Measurements from ENCODE around the gene HOXD9.

The HOXD9 gene

DNA sequence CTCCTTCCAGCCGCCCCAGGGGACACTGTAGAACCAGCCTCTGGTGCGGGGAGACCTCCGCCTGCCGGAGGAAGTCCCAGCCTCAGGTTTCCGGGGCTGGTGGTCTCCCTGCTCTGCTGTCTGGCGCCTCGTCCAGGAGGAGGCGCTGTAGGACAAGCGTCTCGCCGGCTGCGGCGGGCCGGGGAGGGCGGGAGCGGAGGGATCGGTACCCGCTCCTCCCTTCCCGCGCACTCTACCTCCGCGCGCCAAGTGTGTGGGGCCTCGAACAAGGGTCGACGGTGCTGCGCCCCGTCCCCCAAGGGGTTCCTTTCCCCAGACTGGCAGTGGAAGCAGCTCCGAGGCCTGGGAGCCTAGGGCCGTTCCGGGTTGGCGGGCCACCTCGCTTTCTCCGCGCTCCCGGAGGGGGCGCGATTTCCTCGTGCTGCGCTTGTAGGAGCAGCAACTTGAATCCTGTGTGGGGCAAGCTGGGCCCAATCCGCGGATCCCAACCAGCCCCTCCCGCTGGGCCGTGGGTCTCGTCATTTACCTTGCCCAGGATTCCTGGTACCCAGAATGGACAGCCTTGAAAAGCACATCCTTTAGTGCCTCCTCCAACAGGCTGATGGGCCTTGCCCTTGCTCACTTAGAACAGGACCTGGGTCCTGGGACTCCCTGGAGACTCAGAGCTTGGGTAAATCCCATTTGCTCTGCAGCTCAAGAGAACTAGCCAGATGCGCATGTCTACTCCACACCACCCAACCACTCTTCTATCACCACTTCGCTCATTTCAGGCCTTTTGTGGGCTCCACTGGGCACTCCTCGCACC is 18.2 kb downstream of the HOXD9 start:
- peak; percentile 97 for DNase-seq

DNA sequence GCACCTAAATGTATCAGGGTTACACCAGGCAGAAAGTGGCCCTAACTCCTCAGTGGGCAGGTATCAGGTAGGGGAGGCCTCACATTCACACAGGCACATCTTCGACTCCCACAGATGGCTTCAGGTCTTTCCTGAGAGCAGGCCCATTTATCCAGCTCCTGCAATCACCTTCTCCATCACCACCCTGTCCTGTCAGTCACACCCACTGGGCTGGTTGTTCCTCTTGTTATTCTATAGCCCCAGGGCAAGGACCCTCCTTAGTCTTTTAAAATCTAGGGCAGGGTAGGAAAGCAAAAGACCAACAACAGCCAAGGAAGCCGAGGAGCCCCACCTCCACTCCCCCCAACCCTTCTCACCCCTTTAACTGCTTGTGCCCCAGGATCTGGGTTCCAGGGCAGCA is 19.8 kb downstream of the HOXD9 start:
- DNase-seq, result no peak

DNA sequence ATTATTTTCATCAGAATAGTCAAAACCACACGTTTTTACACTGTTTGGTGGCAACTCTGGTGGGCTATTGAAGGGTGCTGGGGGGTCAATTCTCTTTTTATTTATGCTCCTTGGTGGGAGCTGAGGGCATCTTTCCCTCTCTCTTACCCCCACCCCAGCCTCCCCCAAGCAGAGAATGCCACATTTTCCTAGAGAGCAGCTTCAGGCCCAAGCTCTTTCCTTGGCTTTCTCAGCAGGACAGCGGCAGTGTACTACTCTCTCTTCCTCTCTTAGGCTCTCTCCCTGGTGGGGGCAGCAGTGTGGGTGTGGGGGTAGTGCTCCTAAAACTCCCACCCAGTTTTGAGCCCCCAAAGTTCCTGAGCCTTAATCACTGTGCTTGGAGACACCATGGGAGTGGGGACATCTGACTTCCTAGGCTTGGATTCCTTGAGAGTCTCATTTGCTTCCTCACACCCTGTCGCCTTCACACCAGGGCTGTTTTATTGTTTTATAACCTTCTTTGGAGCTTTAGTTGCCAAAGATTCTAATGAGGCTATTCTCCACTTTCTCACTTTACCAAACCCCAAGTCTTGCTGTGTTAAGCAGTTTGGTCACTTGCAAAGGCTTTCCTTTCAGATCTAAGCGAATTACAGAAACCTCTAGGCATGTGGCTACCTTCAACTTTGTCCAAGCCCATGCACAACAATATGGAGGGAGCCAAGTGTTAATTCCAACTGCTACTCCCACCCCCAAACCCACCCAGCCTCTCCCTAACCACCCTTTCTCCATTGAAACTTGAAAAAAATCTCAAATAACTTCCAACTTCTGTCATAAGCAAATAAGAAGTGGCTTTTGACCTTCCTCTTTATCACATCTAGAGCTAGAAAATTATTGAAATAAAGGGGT is 22.8 kb downstream of the HOXD9 start:
- no peak for DNase-seq

DNA sequence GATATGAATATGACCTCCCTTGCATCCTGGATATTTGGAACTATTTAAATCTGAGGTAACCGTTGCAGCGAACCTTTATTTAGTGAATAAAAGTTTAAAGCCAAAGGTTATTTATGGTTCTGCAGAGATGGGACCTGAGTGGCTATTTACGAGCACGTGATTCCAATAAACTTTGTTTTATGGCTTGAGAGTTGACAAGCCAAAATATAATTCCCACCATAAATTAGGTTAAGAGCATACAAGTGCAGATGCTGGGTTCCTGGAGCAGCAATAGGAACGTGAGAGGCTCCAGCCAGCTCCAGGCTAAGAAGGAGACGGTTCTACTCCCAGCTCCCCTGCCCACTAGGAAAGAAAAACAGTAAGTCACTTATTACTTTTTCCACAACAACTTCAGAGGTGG is 23.6 kb downstream of the HOXD9 start:
- DNase-seq, result no peak

DNA sequence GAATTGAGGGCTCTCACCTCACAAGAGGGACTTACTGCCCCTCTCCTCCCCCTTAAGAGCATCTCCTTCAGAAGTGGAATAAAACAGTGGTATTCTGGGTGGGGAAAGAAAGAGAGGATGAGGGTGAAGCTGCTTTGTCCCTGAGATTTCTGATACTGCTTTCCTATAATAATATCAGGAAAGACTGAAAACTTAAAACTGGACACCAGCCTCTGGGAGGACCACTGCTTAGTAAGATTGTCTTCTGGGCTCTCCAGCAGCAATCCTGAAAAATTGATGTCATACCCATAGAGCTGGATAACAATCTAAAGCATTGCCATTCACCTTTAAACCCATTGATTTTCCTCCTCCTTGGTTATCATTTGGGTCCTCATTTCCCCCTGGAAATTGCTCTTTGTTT is 24.1 kb downstream of the HOXD9 start:
- no peak for DNase-seq

DNA sequence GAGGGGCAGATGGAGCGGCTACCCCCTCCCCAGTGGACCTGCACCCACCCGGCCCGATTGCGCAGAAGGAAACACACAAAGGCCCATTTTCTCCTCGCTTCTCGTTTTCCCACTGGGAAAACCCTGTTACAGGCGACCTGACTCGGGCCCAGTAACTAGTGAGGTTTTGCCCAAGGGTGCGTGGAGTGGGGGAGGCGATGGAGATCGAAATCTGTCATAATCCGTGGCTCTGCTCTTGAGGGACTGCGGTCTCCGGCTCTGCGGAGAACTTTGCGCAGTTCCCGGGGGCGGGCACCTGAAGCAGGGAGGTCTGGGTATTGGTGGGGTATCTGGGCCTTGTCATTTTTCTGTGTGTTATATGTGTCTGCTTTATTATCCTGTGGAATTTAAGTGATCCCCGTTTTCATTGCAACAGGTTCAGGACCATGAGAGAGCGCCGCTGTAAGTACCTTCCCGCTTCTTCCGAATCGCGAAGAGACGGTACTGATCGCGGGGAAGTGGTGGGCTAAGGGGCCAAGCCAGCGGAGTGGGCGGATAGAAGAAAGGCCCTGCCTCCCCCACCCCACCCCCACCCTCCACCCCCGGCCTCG is 24.8 kb downstream of the HOXD9 start:
- no peak for DNase-seq

DNA sequence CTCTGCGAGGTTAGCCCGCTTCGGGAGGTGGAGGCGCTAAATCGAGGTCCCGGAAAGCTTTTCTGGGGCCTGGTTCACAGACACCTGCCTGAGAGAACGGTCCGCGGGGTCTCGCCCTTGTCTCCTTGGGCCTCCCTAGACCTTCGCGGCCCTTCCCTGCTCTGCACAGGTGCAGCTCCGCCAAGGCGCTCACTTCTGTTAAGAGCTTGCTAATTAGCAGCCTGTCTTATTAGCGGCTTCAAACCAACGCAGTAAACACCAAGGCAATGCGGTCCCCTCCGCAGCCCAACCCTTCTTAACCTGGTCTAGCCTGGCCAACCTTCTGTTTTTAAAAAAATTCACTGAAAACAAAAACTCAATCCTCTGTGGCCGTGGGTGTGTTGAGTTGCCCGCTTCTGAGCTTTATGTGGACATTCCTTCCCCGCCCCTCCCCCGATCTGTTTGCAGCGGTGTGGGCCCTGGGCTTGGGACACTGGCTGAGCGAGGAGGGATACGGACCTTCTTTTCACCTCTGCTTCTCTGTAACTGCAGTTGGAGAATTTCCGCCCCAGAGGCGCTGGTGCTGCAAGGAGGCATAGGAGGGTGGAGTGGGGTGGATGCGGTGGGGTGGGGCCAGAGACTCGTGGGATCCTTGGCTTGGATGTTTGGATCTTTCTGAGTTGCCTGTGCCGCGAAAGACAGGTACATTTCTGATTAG is 25.4 kb downstream of the HOXD9 start:
- no peak for DNase-seq

DNA sequence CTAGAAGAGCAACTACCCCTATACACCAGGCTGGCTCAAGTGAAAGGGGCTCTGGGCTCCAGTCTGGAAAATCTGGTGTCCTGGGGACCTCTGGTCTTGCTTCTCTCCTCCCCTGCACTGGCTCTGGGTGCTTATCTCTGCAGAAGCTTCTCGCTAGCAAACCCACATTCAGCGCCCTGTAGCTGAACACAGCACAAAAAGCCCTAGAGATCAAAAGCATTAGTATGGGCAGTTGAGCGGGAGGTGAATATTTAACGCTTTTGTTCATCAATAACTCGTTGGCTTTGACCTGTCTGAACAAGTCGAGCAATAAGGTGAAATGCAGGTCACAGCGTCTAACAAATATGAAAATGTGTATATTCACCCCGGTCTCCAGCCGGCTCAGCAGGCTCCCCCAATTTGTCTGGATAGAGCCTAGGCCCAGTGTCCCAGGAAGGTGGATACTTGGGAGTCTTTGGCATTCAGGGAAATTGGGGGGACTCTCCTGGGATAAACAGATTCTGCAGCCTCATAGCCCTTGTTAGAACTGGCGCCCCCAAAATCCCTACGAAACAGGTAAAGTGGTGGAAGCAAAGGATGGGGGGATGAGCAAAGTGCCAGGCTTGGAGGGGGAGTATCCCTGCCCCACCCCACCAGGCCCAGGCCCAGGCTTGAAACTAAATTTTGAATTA is 26.4 kb downstream of the HOXD9 start:
- no peak for DNase-seq

DNA sequence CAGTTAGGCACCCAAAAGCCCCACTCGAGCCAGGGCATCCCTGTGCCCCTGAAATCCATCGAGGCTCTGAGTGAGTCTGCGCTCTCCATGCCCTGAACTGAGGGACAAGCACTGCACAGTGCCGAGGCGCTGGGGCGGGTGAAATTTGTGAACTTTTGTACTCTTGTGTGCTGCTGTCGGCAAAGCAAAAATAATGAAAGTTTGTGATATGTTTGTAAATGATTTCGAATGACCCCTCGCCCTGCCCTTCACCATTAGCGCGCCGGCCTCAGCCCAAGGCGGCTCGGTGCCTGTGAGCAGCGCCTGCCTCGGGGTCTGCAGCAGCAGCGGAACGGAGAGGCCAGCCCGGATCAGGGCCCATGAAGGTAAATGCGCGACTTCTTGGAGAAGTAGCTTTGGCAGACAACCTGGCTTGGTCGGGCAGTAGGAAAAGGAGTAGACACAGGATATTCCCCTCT is 27.0 kb downstream of the HOXD9 start:
- DNase-seq, result no peak

DNA sequence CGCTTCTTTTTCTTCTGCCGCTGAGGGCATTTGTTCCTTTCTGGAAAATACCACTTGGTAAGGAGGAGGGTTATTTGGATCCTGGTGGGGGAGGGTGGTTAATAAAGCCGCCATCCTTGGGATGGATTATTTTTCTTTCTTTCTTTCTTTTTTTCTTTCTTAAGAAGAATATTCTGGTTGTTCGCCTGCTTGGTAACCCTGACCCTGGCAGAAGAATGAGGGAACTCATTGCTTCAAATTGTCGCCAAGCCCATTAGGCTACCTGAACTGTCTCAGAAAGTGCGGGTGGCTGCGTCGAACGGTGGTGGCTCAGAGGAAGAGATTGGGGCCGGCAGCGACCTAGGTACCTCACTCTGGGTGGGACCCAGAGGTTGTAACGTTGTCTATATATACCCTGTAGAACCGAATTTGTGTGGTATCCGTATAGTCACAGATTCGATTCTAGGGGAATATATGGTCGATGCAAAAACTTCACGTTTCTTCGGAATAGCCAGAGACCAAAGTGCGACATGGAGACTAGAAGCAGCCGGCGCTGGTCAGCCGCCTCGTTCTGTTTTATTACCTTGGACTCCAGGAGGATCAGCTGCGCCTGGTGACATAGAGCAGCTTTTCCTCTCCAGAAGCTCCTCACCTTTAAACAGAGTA is 27.5 kb downstream of the HOXD9 start:
- DNase-seq, result no peak

DNA sequence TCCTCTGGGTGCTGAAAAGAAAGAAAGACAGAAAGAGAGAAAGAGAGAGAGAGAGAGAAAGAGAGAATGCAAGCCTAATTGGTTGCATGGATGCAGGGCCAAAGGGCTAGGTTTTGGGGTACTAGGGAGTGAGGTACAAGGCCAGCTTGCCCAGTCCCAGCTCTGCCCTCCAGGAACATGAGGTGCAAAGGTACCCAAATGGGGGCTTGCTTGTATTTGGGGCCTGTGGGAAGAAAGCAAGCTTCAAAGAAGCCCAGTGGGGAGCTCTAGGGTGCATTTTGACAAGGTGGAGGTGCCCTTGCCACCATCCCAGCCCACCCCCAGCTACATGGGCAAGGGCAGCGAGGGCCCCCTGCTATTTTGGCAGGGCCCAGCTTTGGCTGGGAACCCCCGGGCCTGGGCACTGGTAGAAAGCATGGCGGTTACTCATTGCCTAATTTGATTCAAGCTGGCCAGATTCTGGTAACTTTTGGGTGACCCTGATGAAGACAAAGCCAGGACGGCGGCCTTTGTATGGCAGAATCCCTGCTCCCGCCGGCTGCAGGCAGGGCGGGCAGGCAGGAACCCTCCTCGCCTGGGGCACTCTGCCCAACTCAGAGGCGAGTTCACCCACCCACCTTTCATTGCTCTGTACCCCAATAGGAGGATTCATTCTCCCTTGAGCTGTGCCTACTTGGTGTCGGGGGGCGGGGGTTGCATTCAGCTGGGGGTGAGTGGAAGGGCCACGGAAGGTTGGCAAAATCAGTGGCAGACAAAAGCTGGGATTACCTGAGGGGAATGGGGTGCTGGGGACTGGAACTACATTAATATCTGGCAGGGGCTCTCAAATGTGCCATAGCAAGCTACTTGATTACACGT is 28.3 kb downstream of the HOXD9 start:
- no peak for DNase-seq

DNA sequence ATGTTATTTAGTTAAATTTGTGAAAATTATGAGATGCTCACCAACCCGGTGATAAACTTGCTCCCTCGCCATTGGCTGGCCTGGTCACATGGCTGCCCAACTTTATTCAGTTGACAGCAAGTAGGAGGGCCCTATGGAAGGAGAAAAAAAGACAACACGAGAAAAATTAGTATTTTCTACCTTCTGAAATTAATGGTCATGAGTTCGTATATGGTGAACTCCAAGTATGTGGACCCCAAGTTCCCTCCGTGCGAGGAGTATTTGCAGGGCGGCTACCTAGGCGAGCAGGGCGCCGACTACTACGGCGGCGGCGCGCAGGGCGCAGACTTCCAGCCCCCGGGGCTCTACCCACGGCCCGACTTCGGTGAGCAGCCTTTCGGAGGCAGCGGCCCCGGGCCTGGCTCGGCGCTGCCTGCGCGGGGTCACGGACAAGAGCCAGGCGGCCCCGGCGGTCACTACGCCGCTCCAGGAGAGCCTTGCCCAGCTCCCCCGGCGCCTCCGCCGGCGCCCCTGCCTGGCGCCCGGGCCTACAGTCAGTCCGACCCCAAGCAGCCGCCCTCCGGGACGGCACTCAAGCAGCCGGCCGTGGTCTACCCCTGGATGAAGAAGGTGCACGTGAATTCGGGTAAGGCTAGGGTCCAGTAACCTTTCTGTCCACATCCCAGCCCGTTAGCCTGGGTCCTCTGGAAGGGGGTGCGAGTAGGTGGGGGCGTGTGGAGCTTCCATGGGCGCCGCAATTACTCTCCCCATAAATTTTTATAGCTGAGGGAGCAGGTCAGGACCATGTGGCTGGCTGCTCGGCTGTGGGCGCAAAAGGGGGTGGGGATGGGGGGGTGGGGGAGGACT is 29.1 kb downstream of the HOXD9 start, which contains the start of gene HOXD4:
Gene HOXD4, plus strand, starts transcription at position 109 of the 846 bp plus-strand sequence. Its CDS starts 84 bp downstream, at position 193.
- DNase-seq, result no peak

DNA sequence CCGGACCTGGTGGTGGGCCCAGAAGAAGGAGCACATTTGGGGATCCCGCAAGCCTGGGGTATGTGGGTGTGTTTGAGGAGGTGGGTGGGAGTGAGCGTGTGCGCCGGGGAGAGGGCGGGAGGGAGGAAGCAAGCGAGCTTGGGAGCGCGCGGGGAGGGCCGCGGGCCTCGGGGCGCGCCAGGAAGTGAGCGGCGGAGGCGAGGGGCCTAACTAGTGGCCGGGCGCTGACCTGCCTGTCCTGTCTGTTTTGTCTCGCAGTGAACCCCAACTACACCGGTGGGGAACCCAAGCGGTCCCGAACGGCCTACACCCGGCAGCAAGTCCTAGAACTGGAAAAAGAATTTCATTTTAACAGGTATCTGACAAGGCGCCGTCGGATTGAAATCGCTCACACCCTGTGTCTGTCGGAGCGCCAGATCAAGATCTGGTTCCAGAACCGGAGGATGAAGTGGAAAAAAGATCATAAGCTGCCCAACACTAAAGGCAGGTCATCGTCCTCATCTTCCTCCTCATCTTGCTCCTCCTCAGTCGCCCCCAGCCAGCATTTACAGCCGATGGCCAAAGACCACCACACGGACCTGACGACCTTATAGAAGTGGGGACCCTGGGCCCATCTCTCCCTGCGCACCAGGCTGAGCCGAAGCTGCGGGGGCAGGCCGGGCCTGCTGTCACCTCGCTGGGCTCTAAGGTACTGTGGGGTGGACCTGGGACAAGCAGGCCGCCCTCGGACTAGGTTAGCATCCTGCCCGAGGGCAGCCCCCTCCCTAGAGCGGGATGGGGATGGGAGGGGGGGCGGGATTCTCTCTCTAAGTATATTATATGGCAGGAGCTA is 30.0 kb downstream of the HOXD9 start:
- DNase-seq, result no peak

DNA sequence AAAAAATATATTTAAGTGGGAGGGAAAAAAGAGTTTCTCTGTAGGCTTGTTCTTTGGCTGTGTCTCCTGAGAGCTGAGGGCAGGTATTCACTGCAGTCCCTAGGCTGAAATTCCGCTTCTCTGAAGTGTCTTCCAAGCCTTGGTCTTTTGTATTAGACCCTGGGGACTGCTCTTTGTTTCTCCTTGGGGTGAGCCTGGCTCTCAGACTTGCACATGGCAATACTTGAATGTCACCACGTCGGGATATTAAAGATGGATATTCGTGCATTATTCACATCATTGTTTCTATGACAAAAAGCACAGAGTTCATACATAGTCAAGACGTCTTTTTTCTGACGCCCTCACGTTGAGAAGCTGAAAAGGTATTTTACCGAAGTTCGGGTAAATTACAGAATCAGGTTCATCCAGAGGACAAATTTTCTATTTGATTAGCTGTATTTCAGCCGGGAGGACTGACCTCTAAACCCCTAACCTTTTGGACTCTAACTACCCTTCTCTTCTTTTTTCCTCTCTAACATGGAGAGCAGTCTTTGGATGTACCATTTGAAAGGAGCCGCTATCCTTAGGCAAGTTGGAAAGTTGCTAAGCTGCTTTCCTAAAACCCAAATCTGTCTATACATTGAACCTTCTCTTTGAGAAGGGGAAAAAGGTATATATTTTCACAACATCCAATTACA is 32.2 kb downstream of the HOXD9 start:
- DNase-seq, result no peak

DNA sequence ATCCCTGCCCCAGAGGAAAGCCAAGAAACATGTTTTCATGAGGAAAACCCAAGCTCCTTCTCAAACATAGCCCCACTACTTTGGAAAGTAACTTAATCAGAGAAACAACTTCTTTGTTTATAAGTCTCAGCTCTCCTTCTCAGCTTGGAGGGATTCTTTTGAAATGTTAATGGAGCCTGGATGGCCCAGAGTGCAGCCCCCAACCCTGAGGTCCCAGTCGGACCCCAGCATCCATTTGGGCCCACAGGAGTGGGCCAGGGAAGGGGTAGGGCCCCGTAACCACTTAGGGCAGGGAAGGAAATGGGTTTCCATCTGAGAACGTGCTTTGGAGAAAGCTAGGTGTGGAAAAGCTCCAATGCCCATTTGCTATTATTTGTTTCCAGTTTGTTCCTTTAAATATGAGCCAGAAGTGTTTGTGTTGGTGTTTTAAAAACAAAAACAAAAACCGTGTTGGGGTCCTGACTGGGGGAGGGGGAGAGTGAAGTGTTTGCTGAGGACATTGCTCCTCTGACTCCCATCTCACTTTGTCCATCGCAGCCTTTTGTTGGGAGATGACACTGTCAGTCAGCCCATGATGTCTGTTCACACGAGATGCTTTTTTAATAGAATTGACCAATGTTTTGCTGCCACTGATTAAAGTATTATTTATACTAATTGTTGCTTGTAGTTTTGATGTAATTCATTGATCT is 33.0 kb downstream of the HOXD9 start:
- no peak for DNase-seq

DNA sequence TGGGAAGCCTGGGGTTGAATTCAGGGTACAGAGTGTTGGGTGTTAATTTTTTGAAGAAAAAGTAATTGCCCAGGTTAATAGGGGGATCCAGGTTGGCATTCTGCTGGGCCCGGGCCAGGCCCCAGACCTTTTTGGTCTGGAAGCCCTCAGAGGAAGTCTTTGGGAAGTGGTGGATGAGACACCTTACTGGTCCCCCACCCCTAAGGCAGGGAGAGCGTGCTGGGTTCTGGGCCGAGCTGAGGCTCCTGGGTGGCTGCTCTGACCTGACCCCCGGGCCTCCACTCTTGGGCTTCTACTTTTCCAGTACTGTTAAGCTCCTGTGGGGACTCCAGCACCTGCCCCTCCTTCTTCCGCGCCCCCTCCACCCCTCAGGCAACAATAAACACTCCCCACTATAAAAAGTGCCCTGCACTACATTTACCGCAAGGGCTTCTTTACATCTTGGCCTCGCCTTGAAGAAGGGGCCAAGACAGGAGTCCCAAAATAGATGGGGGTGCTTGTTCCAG is 33.8 kb downstream of the HOXD9 start:
- DNase-seq, result no peak

DNA sequence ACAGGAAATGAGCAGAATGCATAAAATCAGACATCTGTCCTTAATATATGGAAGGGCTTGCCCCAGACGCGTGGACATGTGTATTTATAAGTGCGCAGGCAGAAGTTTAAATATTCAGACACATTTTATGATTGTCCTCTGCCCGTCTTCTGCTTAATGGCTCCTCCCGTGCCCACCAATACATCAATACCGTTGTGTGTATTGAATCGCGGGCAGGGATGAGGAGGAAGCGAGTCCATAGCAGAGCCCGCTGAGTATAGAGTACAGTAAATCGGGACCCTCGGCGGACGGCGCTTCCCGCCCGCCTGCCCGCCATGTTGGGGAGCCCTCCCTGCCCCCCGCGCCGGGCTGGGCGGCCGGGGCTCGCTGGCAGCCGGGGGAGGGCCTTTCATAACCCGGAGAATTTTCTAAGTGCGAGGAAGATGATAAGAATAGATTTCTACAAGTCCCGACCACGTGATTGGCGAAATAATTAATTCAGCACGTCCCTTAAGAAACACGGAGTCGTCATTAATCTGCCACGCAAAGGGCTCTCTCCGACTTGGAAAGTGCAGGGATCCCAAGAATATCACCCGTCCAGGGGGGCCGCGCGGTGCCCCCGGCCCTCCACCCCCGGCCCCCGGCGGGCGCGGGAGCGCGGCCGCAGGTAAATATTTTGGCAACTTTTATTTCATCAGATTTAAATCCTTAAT is 34.4 kb downstream of the HOXD9 start, which contains the start of gene HOXD3:
Gene HOXD3, plus strand, starts transcription at position 501 of the 692 bp plus-strand sequence. CDS start 11,808 bp downstream, outside the sequence.
- no peak for DNase-seq
